GM10248 (cell line): ENCODE data around the gene TFIP11.

Source experiments
- CTCF ChIA-PET: fragments of 300-600 bp; sonication (Branson Sonifier 250); formaldehyde crosslinking; extraction: SDS; loops from one replicate; lab custom pipeline; 2021; ENCODE audit warnings: antibody characterized with exemption; lab: Yijun Ruan, JAX
- POLR2A ChIA-PET: fragments of 350-650 bp; sonication (Branson Sonifier 250); formaldehyde crosslinking; extraction: SDS; loops from one replicate; lab custom pipeline; 2020; ENCODE audit warnings: antibody characterized with exemption; lab: Yijun Ruan, JAX
- DNase-seq: peaks from one replicate; pipeline ENCODE4 v3.0.0; 2012; ENCODE audit errors: extremely low spot score
- CTCF ChIP-seq: IDR thresholded peaks from 2 replicates; pipeline ENCODE4 v1.5.1; 2012; ENCODE audit warnings: mild to moderate bottlenecking, low read depth; ENCODE audit errors: extremely low read depth, missing control alignments, control extremely low read depth

The TFIP11 gene

DNA sequence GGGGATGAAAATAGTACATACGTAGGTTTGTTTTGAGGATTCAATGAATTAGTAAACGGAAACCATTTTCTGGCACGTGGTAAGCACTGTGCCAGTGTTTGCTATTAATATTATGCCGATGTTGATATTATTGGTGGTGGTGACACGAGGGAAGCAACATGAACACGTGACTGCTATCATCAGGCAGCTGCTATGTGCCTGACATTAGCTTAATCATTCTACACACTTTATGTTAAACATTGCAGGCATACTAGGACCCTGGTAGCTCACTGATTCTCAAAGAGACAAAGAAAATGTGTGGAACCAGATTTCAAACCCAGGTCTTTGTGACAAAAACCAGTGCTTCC is 27.9 kb downstream of the TFIP11 start:
- ChIA-PET CTCF (interaction anchor here (0.9 to 5.5 kb wide), 8 partner anchors 9 to 183 kb away, joined by 3 to 28 read pairs (median 4); no protein-coding TSS in a partner anchor), POLR2A (interaction anchor here (1.0 kb wide), 1 partner anchor 55 kb away, joined by 3 read pairs; no protein-coding TSS in a partner anchor)
- no peak for TF ChIP-seq CTCF
- no peak for DNase-seq

GRCh38 chr22:26483439-26484359 is 28.6 kb downstream of the TFIP11 start, which contains the start of the genes HPS4 and SRRD:
Gene HPS4, minus strand, starts transcription at chr22:26483783. Its CDS starts 2,021 bp downstream, at chr22:26481762.
Gene SRRD, plus strand, starts transcription at chr22:26483877. Its CDS starts 14 bp downstream, at chr22:26483891.
- peak; percentile 94 for DNase-seq
- CTCF ChIA-PET, result interaction anchor here (0.9 to 5.5 kb wide), 8 partner anchors 9 to 183 kb away, joined by 3 to 28 read pairs (median 4); no protein-coding TSS in a partner anchor
- TF ChIP-seq CTCF, result no peak
- POLR2A ChIA-PET, result interaction anchor here (0.6 to 1.0 kb wide), 2 partner anchors 54 to 127 kb away, joined by 3 read pairs; no protein-coding TSS in a partner anchor

- ChIA-PET CTCF (interaction anchor here (1.4 to 5.5 kb wide), 6 partner anchors 12 to 118 kb away, joined by 3 to 28 read pairs (median 4); no protein-coding TSS in a partner anchor), POLR2A (interaction anchor here (0.6 kb wide), 1 partner anchor 128 kb away, joined by 3 read pairs; no protein-coding TSS in a partner anchor)
- no peak for DNase-seq
- no peak for TF ChIP-seq CTCF
These were observed 29.2 kb downstream of the TFIP11 start for GRCh38 chr22:26483043-26483438.

DNA sequence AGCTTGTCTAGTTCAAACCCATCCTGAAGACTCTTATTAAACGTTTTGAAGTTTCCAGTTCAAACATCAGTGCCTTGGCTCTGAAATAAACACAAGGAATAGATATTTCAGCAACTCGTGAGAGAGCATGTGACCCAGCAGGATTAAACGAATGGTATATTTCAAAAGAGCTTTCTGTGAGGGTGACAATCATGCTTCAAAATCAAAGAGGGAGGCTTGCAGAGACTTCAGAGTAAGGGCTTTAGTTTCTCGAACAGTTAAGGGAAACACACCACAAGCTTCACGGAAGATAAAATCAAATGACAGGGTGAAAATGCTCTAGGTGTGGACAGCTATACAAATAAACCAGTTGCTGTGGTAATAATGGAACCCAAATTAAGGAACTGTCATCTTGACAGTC is 30.1 kb downstream of the TFIP11 start:
- POLR2A ChIA-PET, result no interaction called here
- CTCF ChIA-PET, result interaction anchor here (1.1 to 5.5 kb wide), 5 partner anchors 21 to 183 kb away, joined by 3 to 28 read pairs (median 5); no protein-coding TSS in a partner anchor
- DNase-seq, result no peak
- TF ChIP-seq CTCF, result no peak

DNA sequence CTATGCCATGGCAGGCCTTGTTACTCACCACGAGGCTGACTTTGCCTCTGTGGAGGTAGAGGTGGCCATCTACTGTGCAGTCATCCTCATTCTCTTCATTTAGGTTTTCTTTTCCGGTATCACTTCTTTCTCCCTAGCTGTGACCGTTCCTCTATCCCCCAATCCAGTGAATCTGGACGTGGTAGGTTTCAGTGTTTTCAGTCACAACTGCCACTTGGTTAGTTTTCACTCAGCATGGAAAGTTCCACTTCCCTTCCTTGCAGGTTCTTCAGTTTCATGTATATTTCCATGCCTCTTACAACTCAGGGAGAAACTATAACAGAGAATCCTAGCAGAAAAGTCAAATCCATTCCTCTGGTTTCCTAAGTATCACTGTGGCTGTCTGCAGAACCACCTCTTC is 30.6 kb downstream of the TFIP11 start:
- no peak for DNase-seq
- ChIA-PET POLR2A (interaction anchor here (1.1 kb wide), 1 partner anchor 9 kb away, joined by 3 read pairs; no protein-coding TSS in a partner anchor), CTCF (interaction anchor here (0.8 to 5.5 kb wide), 7 partner anchors 9 to 183 kb away, joined by 3 to 28 read pairs (median 4); no protein-coding TSS in a partner anchor)
- no peak for TF ChIP-seq CTCF

DNA sequence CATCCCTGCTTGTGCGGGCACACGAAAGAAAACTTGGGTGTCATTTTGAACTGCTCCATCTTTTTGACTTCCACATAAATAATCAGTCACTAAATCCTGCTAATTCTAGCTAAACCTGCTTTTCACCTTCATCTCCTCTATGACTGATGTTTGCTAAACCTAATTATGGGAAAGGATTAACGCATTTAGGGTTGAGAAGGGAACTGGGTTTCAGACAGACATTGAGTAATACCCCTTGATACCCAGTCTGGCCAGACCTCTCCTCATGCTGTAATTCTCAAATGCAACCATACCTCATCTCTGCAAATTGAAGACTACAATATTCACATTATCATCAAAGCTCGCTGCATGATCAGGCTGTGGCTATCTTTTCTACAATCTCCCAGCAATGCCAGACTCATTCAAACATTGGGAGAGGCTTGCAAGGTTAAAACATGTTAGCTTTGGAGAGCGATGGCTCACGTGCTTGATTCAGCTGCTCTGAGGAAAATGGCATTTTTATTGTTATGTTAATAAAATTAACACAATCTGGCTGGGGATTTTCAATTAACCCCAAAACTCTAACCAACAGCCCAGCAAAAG is 31.1 kb downstream of the TFIP11 start:
- no peak for TF ChIP-seq CTCF
- no peak for DNase-seq
- CTCF ChIA-PET, result interaction anchor here (0.8 to 5.5 kb wide), 6 partner anchors 10 to 184 kb away, joined by 3 to 28 read pairs (median 4); no protein-coding TSS in a partner anchor
- POLR2A ChIA-PET, result interaction anchor here (1.1 kb wide), 1 partner anchor 9 kb away, joined by 3 read pairs; no protein-coding TSS in a partner anchor
